ENCODE results near the gene UGT1A3. TPM values are rescaled to one million over a fixed set of nuclear protein-coding genes. Genes with fewer than 3 reads are reported as not detected.
A peak's percentile ranks its signal among the peaks of the same experiment; 100 is the strongest.

Gene UGT1A3
- total RNA-seq, 6 donors from 2014 or later, result 0.30 TPM; not detected in 5

- H3K36me3 ChIP-seq, result no peaks in the 10 kb centered on the region
- no peak overlapping the region for H3K27ac ChIP-seq
- no peaks in the 10 kb centered on the region for H3K27me3 ChIP-seq
- H3K9me3 ChIP-seq, result no peaks in the 10 kb centered on the region
- ATAC-seq (ENCODE audit: low FRiP score in 2 of 2) (peak in 1 of 2 donors; percentile 10), DNase-seq (no peak)
- no peak for TF ChIP-seq POLR2A (IDR thresholded peaks at IDR 0.05)
- no peak for TF ChIP-seq POLR2AphosphoS5 (IDR thresholded peaks at IDR 0.05)
- TF ChIP-seq EP300 (IDR thresholded peaks at IDR 0.05), result no peak
- TF ChIP-seq CTCF (IDR thresholded peaks at IDR 0.05), result no peak
- H3K4me3 ChIP-seq, result no peak overlapping the region
- no peaks in the 10 kb centered on the region for H3K4me1 ChIP-seq
- 53 to 66% methylated on average over 7 to 18 of the region's 18 CpGs for WGBS, 2 donors
These were observed 64.8 kb downstream of the UGT1A3 start for GRCh38 chr2:233793465-233794127.

GRCh38 chr2:233794128-233794658 is 65.4 kb downstream of the UGT1A3 start:
- no peak overlapping the region for H3K4me3 ChIP-seq
- ATAC-seq (ENCODE audit: low FRiP score in 2 of 2) (no peak), DNase-seq (peak in 1 of 2 donors; percentile 51)
- no peaks in the 10 kb centered on the region for H3K36me3 ChIP-seq
- no peaks in the 10 kb centered on the region for H3K9me3 ChIP-seq
- 76 to 77% methylated on average over 16 to 17 of the region's 17 CpGs for WGBS, 2 donors
- no peak for TF ChIP-seq EP300 (IDR thresholded peaks at IDR 0.05)
- H3K27me3 ChIP-seq, result no peaks in the 10 kb centered on the region
- H3K4me1 ChIP-seq, result no peaks in the 10 kb centered on the region
- no peak overlapping the region for H3K27ac ChIP-seq

DNA sequence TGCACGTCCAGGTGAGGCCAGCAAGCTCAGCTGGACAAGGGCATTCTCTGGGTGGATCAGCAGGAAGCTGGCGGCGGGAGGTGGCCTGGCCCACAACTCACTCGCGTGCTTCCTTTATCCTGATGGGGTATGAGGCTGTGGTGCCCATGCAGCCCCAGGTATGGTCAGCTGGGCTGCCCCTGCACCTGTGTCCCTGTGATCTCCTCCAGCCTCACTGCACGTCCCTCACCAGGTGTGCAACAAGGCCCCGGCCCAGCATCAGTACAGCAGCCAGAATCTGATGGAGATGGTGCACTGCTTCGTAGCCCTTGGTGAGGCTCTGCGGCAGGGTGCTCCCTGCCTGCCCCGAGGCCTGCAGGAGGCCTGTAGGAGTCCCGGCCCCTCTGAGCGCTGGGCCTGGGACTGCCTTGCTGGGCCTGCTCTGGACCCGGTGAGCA is 66.9 kb downstream of the UGT1A3 start:
- Histone ChIP-seq H3K27ac (no peak overlapping the region), H3K9me3 (no peaks in the 10 kb centered on the region), H3K27me3 (no peaks in the 10 kb centered on the region), H3K4me3 (no peak overlapping the region), H3K36me3 (no peaks in the 10 kb centered on the region), H3K4me1 (no peaks in the 10 kb centered on the region)
- WGBS, 2 donors, result 86 to 95% methylated on average over 10 to 11 of the region's 13 CpGs
- DNase-seq (no peak), ATAC-seq (ENCODE audit: low FRiP score in 2 of 2) (no peak)
- TF ChIP-seq CTCF (IDR thresholded peaks at IDR 0.05) (no peak), POLR2A (IDR thresholded peaks at IDR 0.05) (no peak), EP300 (IDR thresholded peaks at IDR 0.05) (no peak), POLR2AphosphoS5 (IDR thresholded peaks at IDR 0.05) (no peak)

DNA sequence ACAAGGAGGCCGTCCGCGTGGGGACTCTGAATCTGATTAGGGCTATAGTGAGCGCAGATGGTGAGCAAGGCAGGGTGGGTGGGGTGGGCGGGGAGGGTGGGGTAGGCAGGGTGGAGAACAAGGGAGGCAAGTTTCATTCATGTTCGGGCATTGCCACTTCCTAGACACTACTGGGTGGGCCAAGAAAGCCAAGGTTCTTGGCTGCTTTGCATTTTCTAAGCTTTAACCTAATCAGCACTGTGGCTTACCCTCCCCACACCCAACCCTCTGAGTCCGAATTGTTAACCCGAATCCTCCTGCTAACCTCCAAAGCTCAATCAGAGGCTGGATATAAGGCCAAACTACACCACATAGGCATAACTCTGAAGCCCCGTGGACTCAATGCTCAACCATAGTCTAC is 67.4 kb downstream of the UGT1A3 start:
- Histone ChIP-seq H3K27ac (no peak overlapping the region), H3K9me3 (no peaks in the 10 kb centered on the region), H3K36me3 (no peaks in the 10 kb centered on the region), H3K27me3 (no peaks in the 10 kb centered on the region), H3K4me3 (no peak overlapping the region), H3K4me1 (no peaks in the 10 kb centered on the region)
- DNase-seq (no peak), ATAC-seq (ENCODE audit: low FRiP score in 2 of 2) (no peak)
- 88 to 94% methylated on average over 8 to 9 of the region's 9 CpGs for WGBS, 2 donors
- TF ChIP-seq CTCF (IDR thresholded peaks at IDR 0.05) (no peak), POLR2AphosphoS5 (IDR thresholded peaks at IDR 0.05) (no peak), EP300 (IDR thresholded peaks at IDR 0.05) (no peak), POLR2A (IDR thresholded peaks at IDR 0.05) (no peak)

GRCh38 chr2:233798335-233799086 is 69.7 kb downstream of the UGT1A3 start:
- H3K4me1 ChIP-seq, result no peaks in the 10 kb centered on the region
- ATAC-seq (ENCODE audit: low FRiP score in 2 of 2), result no peak
- no peaks in the 10 kb centered on the region for H3K27me3 ChIP-seq
- no peak for DNase-seq
- H3K36me3 ChIP-seq, result no peaks in the 10 kb centered on the region
- no peaks in the 10 kb centered on the region for H3K9me3 ChIP-seq
- H3K4me3 ChIP-seq, result no peak overlapping the region
- 80 to 84% methylated on average over 12 to 14 of the region's 14 CpGs for WGBS, 2 donors
- TF ChIP-seq EP300 (IDR thresholded peaks at IDR 0.05) (no peak), POLR2A (IDR thresholded peaks at IDR 0.05) (no peak), CTCF (IDR thresholded peaks at IDR 0.05) (no peak), POLR2AphosphoS5 (IDR thresholded peaks at IDR 0.05) (no peak)
- H3K27ac ChIP-seq, result no peak overlapping the region
